ENCODE measurements around the gene HBS1L. TPM values are rescaled to one million over a fixed set of nuclear protein-coding genes. Genes with fewer than 3 reads are reported as not detected.

HBS1L gene
- total RNA-seq, 1 donor from 2014 or later: 104 TPM

GRCh38 chr6:135047336-135047735 is 7.3 kb downstream of the HBS1L start:
- intact Hi-C loops (cut with micrococcal nuclease): no loop called here
- H3K4me1 Mint-ChIP-seq (ENCODE audit: low read depth): peaks cover 71% of the 10 kb centered on the region
- peak overlapping the region; percentile 9 for H3K4me3 Mint-ChIP-seq
- no peaks in the 10 kb centered on the region for H3K27me3 Mint-ChIP-seq (ENCODE audit: insufficient read depth)
- peaks cover 40% of the 10 kb centered on the region for H3K36me3 Mint-ChIP-seq (ENCODE audit: low read depth)
- no peaks in the 10 kb centered on the region for H3K9me3 Mint-ChIP-seq
- no peak for DNase-seq (ENCODE audit: low spot score)
- peak overlapping the region; percentile 13 for H3K27ac Mint-ChIP-seq

- H3K36me3 Mint-ChIP-seq (ENCODE audit: low read depth): peaks cover 42% of the 10 kb centered on the region
- peaks cover 69% of the 10 kb centered on the region for H3K4me1 Mint-ChIP-seq (ENCODE audit: low read depth)
- H3K4me3 Mint-ChIP-seq: peak overlapping the region; percentile 9
- no peak for DNase-seq (ENCODE audit: low spot score)
- no peak overlapping the region for H3K27ac Mint-ChIP-seq
- H3K27me3 Mint-ChIP-seq (ENCODE audit: insufficient read depth): no peaks in the 10 kb centered on the region
- intact Hi-C loops (cut with micrococcal nuclease): no loop called here
- no peaks in the 10 kb centered on the region for H3K9me3 Mint-ChIP-seq
Measured at GRCh38 chr6:135046912-135047311, 7.7 kb downstream of the HBS1L start.

GRCh38 chr6:135044639-135045038 is 10.0 kb downstream of the HBS1L start:
- Mint-ChIP-seq H3K27me3 (ENCODE audit: insufficient read depth) (no peaks in the 10 kb centered on the region), H3K4me3 (no peak overlapping the region), H3K36me3 (ENCODE audit: low read depth) (peaks cover 37% of the 10 kb centered on the region), H3K4me1 (ENCODE audit: low read depth) (peaks cover 63% of the 10 kb centered on the region), H3K9me3 (no peaks in the 10 kb centered on the region), H3K27ac (peak overlapping the region; percentile 2)
- DNase-seq (ENCODE audit: low spot score): no peak
- intact Hi-C loops (cut with micrococcal nuclease): no loop called here

- intact Hi-C loops (cut with micrococcal nuclease): no loop called here
- H3K27ac Mint-ChIP-seq: no peak overlapping the region
- peaks cover 40% of the 10 kb centered on the region for H3K36me3 Mint-ChIP-seq (ENCODE audit: low read depth)
- DNase-seq (ENCODE audit: low spot score): no peak
- H3K9me3 Mint-ChIP-seq: no peaks in the 10 kb centered on the region
- H3K4me1 Mint-ChIP-seq (ENCODE audit: low read depth): peaks cover 68% of the 10 kb centered on the region
- H3K4me3 Mint-ChIP-seq: no peak overlapping the region
- H3K27me3 Mint-ChIP-seq (ENCODE audit: insufficient read depth): no peaks in the 10 kb centered on the region
Measured at GRCh38 chr6:135043846-135044245, 10.8 kb downstream of the HBS1L start.

GRCh38 chr6:135043364-135043763 is 11.3 kb downstream of the HBS1L start:
- Mint-ChIP-seq H3K9me3 (no peaks in the 10 kb centered on the region), H3K27ac (no peak overlapping the region), H3K4me1 (ENCODE audit: low read depth) (peaks cover 64% of the 10 kb centered on the region), H3K4me3 (no peak overlapping the region), H3K36me3 (ENCODE audit: low read depth) (peaks cover 36% of the 10 kb centered on the region), H3K27me3 (ENCODE audit: insufficient read depth) (no peaks in the 10 kb centered on the region)
- intact Hi-C loops (cut with micrococcal nuclease): no loop called here
- DNase-seq (ENCODE audit: low spot score): no peak

GRCh38 chr6:135038335-135038734 is 16.3 kb downstream of the HBS1L start:
- H3K4me1 Mint-ChIP-seq (ENCODE audit: low read depth): peaks cover 38% of the 10 kb centered on the region
- H3K36me3 Mint-ChIP-seq (ENCODE audit: low read depth): peaks cover 42% of the 10 kb centered on the region
- H3K27ac Mint-ChIP-seq: no peak overlapping the region
- no peak for DNase-seq (ENCODE audit: low spot score)
- H3K27me3 Mint-ChIP-seq (ENCODE audit: insufficient read depth): no peaks in the 10 kb centered on the region
- no peaks in the 10 kb centered on the region for H3K9me3 Mint-ChIP-seq
- intact Hi-C loops (cut with micrococcal nuclease): no loop called here
- H3K4me3 Mint-ChIP-seq: no peak overlapping the region

GRCh38 chr6:135037541-135037940 is 17.1 kb downstream of the HBS1L start:
- intact Hi-C loops (cut with micrococcal nuclease): no loop called here
- H3K27ac Mint-ChIP-seq: no peak overlapping the region
- no peaks in the 10 kb centered on the region for H3K9me3 Mint-ChIP-seq
- H3K27me3 Mint-ChIP-seq (ENCODE audit: insufficient read depth): no peaks in the 10 kb centered on the region
- no peak for DNase-seq (ENCODE audit: low spot score)
- H3K4me3 Mint-ChIP-seq: no peak overlapping the region
- H3K4me1 Mint-ChIP-seq (ENCODE audit: low read depth): peaks cover 39% of the 10 kb centered on the region
- peaks cover 46% of the 10 kb centered on the region for H3K36me3 Mint-ChIP-seq (ENCODE audit: low read depth)

GRCh38 chr6:135036731-135037420 is 17.7 kb downstream of the HBS1L start:
- Mint-ChIP-seq H3K4me1 (ENCODE audit: low read depth) (peaks cover 40% of the 10 kb centered on the region), H3K9me3 (no peaks in the 10 kb centered on the region), H3K27ac (peak overlapping the region; percentile 62), H3K4me3 (no peak overlapping the region), H3K36me3 (ENCODE audit: low read depth) (peaks cover 43% of the 10 kb centered on the region), H3K27me3 (ENCODE audit: insufficient read depth) (no peaks in the 10 kb centered on the region)
- DNase-seq (ENCODE audit: low spot score): no peak
- intact Hi-C loops (cut with micrococcal nuclease): no loop called here

GRCh38 chr6:135033238-135033637 is 21.4 kb downstream of the HBS1L start:
- peaks cover 41% of the 10 kb centered on the region for H3K36me3 Mint-ChIP-seq (ENCODE audit: low read depth)
- H3K9me3 Mint-ChIP-seq: no peaks in the 10 kb centered on the region
- H3K27ac Mint-ChIP-seq: no peak overlapping the region
- intact Hi-C loops (cut with micrococcal nuclease): no loop called here
- no peak overlapping the region for H3K4me3 Mint-ChIP-seq
- no peak for DNase-seq (ENCODE audit: low spot score)
- H3K4me1 Mint-ChIP-seq (ENCODE audit: low read depth): peaks cover 62% of the 10 kb centered on the region
- H3K27me3 Mint-ChIP-seq (ENCODE audit: insufficient read depth): no peaks in the 10 kb centered on the region

GRCh38 chr6:135030532-135031178 is 24.0 kb downstream of the HBS1L start:
- Mint-ChIP-seq H3K36me3 (ENCODE audit: low read depth) (peaks cover 39% of the 10 kb centered on the region), H3K9me3 (no peaks in the 10 kb centered on the region), H3K4me3 (peak overlapping the region; percentile 44), H3K27me3 (ENCODE audit: insufficient read depth) (no peaks in the 10 kb centered on the region), H3K4me1 (ENCODE audit: low read depth) (peaks cover 61% of the 10 kb centered on the region), H3K27ac (peak overlapping the region; percentile 84)
- peak; percentile 13 for DNase-seq (ENCODE audit: low spot score)
- intact Hi-C loops (cut with micrococcal nuclease): loop anchor here (1.0 to 2.0 kb wide), 11 partner anchors 8 to 166 kb away; partner anchors contain the start of gene HBS1L

GRCh38 chr6:135030056-135030473 is 24.6 kb downstream of the HBS1L start:
- no peaks in the 10 kb centered on the region for H3K27me3 Mint-ChIP-seq (ENCODE audit: insufficient read depth)
- H3K4me3 Mint-ChIP-seq: peak overlapping the region; percentile 44
- intact Hi-C loops (cut with micrococcal nuclease): loop anchor here (1.0 to 2.0 kb wide), 11 partner anchors 8 to 167 kb away; partner anchors contain the start of gene HBS1L
- peak; percentile 12 for DNase-seq (ENCODE audit: low spot score)
- no peaks in the 10 kb centered on the region for H3K9me3 Mint-ChIP-seq
- H3K4me1 Mint-ChIP-seq (ENCODE audit: low read depth): peaks cover 67% of the 10 kb centered on the region
- peaks cover 41% of the 10 kb centered on the region for H3K36me3 Mint-ChIP-seq (ENCODE audit: low read depth)
- peak overlapping the region; percentile 84 for H3K27ac Mint-ChIP-seq

- Mint-ChIP-seq H3K27ac (no peak overlapping the region), H3K4me3 (no peak overlapping the region), H3K27me3 (ENCODE audit: insufficient read depth) (no peaks in the 10 kb centered on the region), H3K4me1 (ENCODE audit: low read depth) (peaks cover 56% of the 10 kb centered on the region), H3K9me3 (no peaks in the 10 kb centered on the region), H3K36me3 (ENCODE audit: low read depth) (peaks cover 25% of the 10 kb centered on the region)
- no peak for DNase-seq (ENCODE audit: low spot score)
- intact Hi-C loops (cut with micrococcal nuclease): no loop called here
Measured at GRCh38 chr6:135025775-135026174, 28.8 kb downstream of the HBS1L start.

GRCh38 chr6:135025175-135025574 is 29.4 kb downstream of the HBS1L start:
- Mint-ChIP-seq H3K4me3 (no peak overlapping the region), H3K4me1 (ENCODE audit: low read depth) (peaks cover 58% of the 10 kb centered on the region), H3K27me3 (ENCODE audit: insufficient read depth) (no peaks in the 10 kb centered on the region), H3K36me3 (ENCODE audit: low read depth) (peaks cover 24% of the 10 kb centered on the region), H3K27ac (peak overlapping the region; percentile 14), H3K9me3 (no peaks in the 10 kb centered on the region)
- intact Hi-C loops (cut with micrococcal nuclease): no loop called here
- DNase-seq (ENCODE audit: low spot score): no peak

Data from activated T-helper 1 cell treated with anti-CD3 and anti-CD28 coated beads, Interleukin-12 subunit alpha, Interleukin-12 subunit beta, Interleukin-2, Interleukin-4 antibody, amounts not matched to agents 30 ng/mL and 10 ng/mL and 1 ng/mL, durations not matched to agents 14 hours and 24 hours and 36 hours (primary cell).